ENCODE results near the gene CYP19A1.

DNA sequence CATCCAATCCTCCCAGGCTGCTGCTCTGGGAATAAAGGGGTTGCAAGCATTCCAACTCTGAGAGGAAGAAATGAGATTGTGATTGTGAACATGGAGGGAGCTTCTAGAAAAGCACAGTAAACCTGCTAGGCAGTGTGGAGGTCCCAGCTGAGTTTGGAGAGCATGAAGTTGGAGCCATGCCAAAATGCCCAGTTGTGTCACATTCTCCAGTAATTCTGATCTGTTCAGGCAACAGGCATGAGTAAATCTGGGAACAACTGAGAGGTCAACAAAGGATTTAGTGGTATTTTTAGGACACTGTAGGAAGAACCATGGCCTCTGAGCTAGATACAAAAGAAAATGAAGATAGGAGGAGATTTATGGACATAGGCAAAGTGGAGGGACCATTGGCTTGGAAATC, 74.7 kb downstream of the CYP19A1 start:
- TF ChIP-seq, protein P1, sequence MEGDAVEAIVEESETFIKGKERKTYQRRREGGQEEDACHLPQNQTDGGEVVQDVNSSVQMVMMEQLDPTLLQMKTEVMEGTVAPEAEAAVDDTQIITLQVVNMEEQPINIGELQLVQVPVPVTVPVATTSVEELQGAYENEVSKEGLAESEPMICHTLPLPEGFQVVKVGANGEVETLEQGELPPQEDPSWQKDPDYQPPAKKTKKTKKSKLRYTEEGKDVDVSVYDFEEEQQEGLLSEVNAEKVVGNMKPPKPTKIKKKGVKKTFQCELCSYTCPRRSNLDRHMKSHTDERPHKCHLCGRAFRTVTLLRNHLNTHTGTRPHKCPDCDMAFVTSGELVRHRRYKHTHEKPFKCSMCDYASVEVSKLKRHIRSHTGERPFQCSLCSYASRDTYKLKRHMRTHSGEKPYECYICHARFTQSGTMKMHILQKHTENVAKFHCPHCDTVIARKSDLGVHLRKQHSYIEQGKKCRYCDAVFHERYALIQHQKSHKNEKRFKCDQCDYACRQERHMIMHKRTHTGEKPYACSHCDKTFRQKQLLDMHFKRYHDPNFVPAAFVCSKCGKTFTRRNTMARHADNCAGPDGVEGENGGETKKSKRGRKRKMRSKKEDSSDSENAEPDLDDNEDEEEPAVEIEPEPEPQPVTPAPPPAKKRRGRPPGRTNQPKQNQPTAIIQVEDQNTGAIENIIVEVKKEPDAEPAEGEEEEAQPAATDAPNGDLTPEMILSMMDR (IDR thresholded peaks at IDR 0.05; ENCODE audit: low read depth, low read length), result no peak
- TF ChIP-seq EZH2phosphoT487 (IDR thresholded peaks at IDR 0.05; ENCODE audit: low read depth), result no peak

All from OCI-LY3 (cell line).